Measurements from ENCODE around the gene PDE4D.

Gene PDE4D

DNA sequence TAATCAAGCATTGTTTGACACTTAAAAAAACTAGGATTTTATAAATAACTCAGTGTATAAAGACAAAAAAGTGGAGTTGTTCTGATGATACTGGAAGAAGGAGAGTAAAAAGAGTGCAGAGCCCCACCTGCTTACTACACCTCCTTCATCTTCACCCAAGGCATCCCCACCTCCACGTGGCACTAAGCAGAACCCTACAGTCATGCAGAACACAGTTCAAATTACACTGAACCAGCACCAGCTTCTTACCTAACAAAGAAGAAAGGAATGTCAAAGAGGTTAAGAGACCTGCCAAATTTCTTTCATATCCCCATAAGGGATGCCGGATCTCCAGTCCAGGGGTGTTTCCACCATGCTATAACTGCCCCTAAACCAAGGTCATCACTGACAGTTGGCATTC is 55.5 kb downstream of the PDE4D start:
- no peak for DNase-seq

GRCh38 chr5:59837071-59837470 is 56.5 kb downstream of the PDE4D start:
- DNase-seq: no peak

- no peak for DNase-seq
These were observed 57.7 kb downstream of the PDE4D start for GRCh38 chr5:59835800-59836199.

- DNase-seq: no peak
These were observed 60.1 kb downstream of the PDE4D start for GRCh38 chr5:59833448-59833847.

DNA sequence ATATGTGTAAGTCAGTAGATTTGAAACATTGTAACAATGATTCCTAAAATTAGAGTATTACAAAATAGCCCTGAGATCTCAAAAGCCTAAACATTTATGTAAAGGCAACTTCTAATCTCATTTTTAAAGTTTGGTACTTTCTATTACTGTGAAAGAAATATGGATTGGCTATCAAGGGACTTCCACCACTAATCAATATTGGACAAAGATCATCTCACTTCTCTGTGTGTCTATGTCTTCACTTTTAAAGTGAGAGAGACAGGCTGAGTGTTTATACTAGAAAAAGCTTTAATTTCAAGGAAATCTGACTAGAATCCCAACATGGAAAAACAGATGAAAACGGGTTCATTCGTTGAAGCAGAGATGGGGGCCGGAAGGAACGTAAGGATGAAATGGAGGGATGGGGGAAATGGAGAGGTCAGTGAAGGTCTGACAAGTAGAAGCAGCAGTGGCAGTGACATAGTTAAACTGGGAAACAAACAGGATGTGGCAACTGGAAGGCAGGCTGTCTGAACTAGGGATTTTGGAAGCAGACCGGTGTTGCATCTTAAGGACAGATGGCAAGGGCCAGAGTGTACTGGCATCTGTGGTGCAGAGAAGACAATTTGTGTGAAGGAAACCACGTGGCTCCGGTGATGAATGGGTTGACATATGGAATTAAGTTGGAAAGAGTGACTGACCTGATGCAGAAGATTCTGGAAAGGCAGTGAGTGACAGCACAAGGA is 60.8 kb downstream of the PDE4D start:
- no peak for DNase-seq

GRCh38 chr5:59831326-59832010 is 62.1 kb downstream of the PDE4D start:
- DNase-seq: no peak

DNA sequence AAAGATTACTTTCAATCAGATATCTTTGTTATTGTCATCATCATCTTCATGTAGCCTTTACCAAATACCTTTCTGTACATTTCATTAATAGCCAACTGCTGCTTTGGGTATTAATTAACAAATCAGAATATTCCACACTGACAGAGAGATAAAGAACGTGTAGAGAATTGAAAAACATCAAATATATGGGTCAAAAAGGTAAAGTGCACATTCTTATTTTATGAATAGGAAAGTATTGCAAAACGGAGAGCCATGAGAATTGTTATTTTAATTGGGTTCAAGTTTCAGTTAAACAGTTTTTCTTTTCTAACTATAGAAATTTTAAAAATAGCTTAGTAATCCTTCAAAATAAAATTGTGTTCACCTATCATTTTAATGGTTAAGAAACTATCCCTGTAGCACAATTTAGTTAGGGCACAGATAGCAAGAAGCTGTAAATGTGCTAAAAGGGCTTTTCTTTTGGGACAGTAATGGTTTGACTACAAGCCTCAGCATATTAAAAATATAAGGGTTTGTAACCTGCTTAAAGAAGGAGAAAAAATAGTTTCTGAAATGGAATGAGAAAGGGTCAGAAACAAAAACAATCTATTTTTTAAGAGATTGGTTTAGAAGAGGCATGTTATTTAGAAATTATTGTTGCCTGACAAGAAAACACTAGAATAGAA is 62.9 kb downstream of the PDE4D start:
- DNase-seq: no peak

GRCh38 chr5:59829922-59830321 is 63.6 kb downstream of the PDE4D start:
- DNase-seq: no peak

DNA sequence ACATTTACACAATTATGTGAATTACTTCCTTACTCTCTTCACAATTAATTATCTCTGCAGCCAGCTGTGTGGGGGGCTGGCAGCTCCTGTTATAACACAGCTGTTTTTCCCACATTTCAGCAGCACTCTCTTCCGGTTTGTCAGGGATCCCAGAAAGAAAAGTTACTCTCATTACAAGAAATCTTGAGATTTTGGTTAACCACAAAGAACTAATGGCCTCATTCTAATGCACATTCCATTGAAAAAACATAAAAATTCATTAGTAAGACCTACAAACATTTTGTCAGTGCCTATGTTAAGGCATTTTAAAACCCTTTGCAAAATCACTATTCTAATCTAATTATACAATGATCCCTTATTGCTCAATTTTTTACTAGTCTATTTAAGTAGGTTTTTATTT is 64.1 kb downstream of the PDE4D start:
- DNase-seq: no peak

DNA sequence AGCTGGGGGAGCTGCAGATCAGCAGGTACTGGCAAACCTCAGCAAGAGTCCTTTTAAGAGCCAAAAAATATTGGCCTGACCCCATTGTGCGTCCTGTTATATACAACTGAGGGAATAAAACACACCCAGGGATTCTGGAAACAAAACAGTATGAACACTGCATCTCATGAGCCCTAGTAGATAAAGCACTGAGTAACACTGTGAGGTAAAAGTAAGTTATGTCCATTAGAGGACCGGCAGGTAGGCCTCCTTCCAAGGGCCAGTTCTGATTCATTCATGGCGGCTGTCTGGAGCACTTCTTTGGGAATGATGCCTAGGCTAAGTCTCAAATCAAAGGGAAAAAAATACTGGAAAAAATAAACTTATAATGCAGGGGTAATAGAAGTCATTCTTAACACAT is 64.9 kb downstream of the PDE4D start:
- DNase-seq: no peak

DNA sequence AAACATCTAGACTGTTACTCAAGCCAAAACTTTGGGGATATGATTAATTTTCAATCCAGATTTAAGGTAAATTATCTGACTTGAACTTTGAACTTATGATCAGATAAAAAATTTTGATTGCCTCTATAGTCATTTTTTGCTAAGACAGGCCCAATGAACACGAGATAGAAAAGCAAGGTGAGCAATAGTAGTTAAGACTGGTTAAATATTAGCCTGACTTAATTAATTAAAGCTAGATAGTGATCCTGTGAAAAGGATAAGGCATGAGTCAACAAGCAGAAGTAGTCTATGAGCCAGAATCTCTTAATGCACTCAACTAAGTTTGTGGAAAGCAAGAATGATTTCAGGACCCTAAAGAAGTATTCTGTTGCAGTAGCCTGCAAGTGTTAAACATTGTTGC is 66.5 kb downstream of the PDE4D start:
- no peak for DNase-seq

DNA sequence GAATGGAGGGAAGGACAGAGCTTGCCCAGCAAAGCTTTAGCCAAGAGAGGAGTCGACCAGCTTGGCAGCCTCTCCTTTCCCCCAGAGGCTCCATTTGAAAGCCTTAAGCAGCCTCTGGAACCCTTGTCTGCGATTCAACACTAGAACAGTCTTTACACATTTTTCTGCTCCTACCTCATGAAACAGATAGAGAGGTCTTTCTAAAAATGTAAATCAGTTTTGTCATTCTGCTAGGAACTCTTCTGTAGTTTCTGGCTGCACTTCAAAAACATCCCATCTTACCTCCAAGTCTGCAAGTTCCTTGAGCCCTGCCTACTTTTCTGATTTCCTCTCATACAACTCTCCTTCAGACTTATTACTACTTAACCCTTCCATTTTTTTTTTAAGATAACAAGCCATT is 70.1 kb downstream of the PDE4D start:
- no peak for DNase-seq

- no peak for DNase-seq
These were observed 73.7 kb downstream of the PDE4D start for GRCh38 chr5:59819806-59820205.

- no peak for DNase-seq
These were observed 76.0 kb downstream of the PDE4D start for GRCh38 chr5:59817536-59817935.

- DNase-seq: no peak
These were observed 76.7 kb downstream of the PDE4D start for GRCh38 chr5:59816654-59817300.

GRCh38 chr5:59814537-59814872 is 79.0 kb downstream of the PDE4D start:
- DNase-seq: no peak

GRCh38 chr5:59813761-59814536 is 79.6 kb downstream of the PDE4D start:
- DNase-seq: no peak

DNA sequence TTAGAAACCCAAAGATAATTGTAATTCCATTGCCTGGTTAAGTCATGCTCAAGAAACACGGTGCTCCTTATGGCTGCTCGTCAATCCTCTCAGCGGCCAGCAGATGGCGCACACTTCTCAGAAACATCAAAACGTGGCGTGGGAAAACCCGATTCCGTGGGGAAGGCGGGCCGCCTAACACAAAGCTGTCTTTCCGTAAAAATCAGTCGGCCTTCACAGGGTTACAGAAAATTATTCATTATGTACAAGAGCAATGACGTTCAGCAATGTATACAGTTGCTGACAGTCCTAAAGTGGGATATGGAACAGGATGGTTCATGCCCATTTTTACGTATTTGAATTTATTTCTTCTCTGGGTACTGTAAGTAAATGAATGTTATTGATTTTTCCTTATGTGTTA is 83.5 kb downstream of the PDE4D start:
- peak; percentile 18 for DNase-seq

- no peak for DNase-seq
These were observed 85.7 kb downstream of the PDE4D start for GRCh38 chr5:59807806-59808205.

DNA sequence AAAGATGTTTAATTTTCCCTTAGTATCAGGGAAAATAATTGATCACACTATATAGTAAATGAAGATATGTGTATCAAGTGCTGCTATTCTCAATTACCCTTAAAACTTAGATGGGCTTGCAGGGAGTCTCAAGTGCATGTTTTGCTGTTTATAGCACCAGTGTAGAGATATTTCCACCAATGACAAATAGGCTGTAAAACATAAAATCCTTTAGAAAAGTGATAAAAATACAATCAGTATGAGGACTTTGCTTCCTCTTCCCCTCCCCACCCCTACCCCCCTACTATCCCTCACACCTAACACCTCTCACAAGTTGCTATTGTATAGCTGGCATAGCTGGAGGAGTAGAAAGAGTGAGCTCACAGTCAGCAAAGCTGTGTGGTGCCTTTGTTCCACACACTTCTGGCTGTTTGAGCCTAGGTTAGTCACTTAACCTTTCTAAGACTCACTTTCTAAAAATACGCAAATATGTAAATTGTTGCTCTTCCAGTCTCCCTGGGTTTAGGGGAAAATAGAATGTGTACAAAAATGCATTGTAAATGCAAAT is 93.1 kb downstream of the PDE4D start:
- DNase-seq: no peak

DNA sequence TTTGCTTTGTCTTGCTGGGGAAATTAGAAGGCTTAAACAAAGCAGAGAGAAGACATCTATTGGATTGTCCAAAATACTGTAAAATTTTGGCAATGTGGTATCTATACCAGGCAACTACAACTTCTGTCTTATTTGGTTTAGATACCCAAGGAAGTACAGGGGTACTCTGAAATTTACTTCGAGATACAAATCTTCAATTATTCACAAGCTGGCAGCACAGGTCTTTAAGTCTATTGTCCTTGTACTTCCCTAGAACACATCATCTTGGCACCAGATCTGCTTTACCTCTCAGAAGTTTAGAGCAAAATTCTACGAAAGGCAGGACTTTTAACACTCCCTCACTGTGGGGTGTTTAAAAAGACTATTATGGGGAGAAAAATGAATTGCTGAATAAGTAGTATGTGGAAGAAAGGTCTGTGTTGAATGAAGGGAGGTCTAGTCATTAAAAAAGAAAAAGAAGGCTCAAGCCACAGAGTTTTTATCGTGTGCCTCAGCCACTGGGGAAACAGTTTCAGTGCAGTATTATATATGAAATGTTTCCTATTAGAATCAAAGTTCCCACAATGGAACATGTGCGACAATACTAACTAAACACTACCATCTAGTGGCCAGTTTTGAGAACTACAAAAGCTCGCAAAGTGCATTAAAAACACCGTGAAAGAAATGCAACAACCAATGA is 93.7 kb downstream of the PDE4D start:
- peak; percentile 35 for DNase-seq

Data from NCI-H2171 treated with DMSO at 0.1 percent for 48 hours (cell line).